ENCODE measurements around the gene POLDIP2. TPM values are rescaled to one million over a fixed set of nuclear protein-coding genes. Genes with fewer than 3 reads are reported as not detected.

Gene POLDIP2
- total RNA-seq, 2 experiments from 2014 or later, result 22.1 to 23.9 TPM

- no peaks in the 10 kb centered on the region for H3K9me3 Mint-ChIP-seq
- DNase-seq (no peak), ATAC-seq (ENCODE audit: poor library complexity) (peak; percentile 32)
- Histone ChIP-seq H3K4me3 (ENCODE audit: low read length) (no peak overlapping the region), H3K36me3 (ENCODE audit: insufficient read depth, low read length) (peaks cover 89% of the 10 kb centered on the region), H3K4me1 (ENCODE audit: insufficient read depth, low read length) (no peaks in the 10 kb centered on the region), H3K9me3 (ENCODE audit: control insufficient read depth in 1 of 2, insufficient read depth in 1 of 2, low read length in 2 of 2) (peaks cover 0 to 3% of the 10 kb centered on the region in 2 experiments), H3K27ac (ENCODE audit: low read depth in 1 of 2, low read length in 2 of 2) (no peak overlapping the region), H3K27me3 (ENCODE audit: control insufficient read depth in 1 of 2, insufficient read depth in 2 of 2, low read length in 2 of 2) (no peaks in the 10 kb centered on the region)
- H3K4me1 Mint-ChIP-seq (ENCODE audit: low read depth), result peaks cover 2% of the 10 kb centered on the region
- H3K4me3 Mint-ChIP-seq, result no peak overlapping the region
- POLR2A ChIA-PET, result interaction anchor here (0.8 kb wide), 1 partner anchor 14 kb away, joined by 3 read pairs; the partner anchor contains the start of gene POLDIP2
- no peaks in the 10 kb centered on the region for H3K27me3 Mint-ChIP-seq
- peaks cover 77% of the 10 kb centered on the region for H3K36me3 Mint-ChIP-seq (ENCODE audit: low read depth)
- no peak for TF ChIP-seq CTCF (IDR thresholded peaks at IDR 0.05)
- CTCF ChIA-PET, result no interaction called here
- peak overlapping the region; percentile 36 for H3K27ac Mint-ChIP-seq
- intact Hi-C loops (cut with DNase I, micrococcal nuclease), result no loop called here
Measured at GRCh38 chr17:28343491-28343932, 13.8 kb downstream of the POLDIP2 start.

- CTCF ChIA-PET, result no interaction called here
- no peaks in the 10 kb centered on the region for H3K9me3 Mint-ChIP-seq
- H3K36me3 Mint-ChIP-seq (ENCODE audit: low read depth), result peaks cover 67% of the 10 kb centered on the region
- H3K27ac ChIP-seq (ENCODE audit: low read depth in 1 of 2, low read length in 2 of 2), result no peak overlapping the region
- no peak overlapping the region for H3K4me3 Mint-ChIP-seq
- peaks cover 0 to 3% of the 10 kb centered on the region in 2 experiments for H3K9me3 ChIP-seq (ENCODE audit: control insufficient read depth in 1 of 2, insufficient read depth in 1 of 2, low read length in 2 of 2)
- ATAC-seq (ENCODE audit: poor library complexity) (no peak), DNase-seq (no peak)
- H3K4me3 ChIP-seq (ENCODE audit: low read length), result no peak overlapping the region
- POLR2A ChIA-PET, result no interaction called here
- intact Hi-C loops (cut with DNase I, micrococcal nuclease), result no loop called here
- H3K36me3 ChIP-seq (ENCODE audit: insufficient read depth, low read length), result peaks cover 81% of the 10 kb centered on the region
- no peak overlapping the region for H3K27ac Mint-ChIP-seq
- H3K27me3 ChIP-seq (ENCODE audit: control insufficient read depth in 1 of 2, insufficient read depth in 2 of 2, low read length in 2 of 2), result no peaks in the 10 kb centered on the region
- no peaks in the 10 kb centered on the region for H3K27me3 Mint-ChIP-seq
- H3K4me1 ChIP-seq (ENCODE audit: insufficient read depth, low read length), result peaks cover 1% of the 10 kb centered on the region
- H3K4me1 Mint-ChIP-seq (ENCODE audit: low read depth), result peaks cover 13% of the 10 kb centered on the region
- no peak for TF ChIP-seq CTCF (IDR thresholded peaks at IDR 0.05)
Measured at GRCh38 chr17:28342313-28342712, 15.0 kb downstream of the POLDIP2 start.

- TF ChIP-seq CTCF (IDR thresholded peaks at IDR 0.05), result no peak
- CTCF ChIA-PET, result no interaction called here
- ATAC-seq (ENCODE audit: poor library complexity) (no peak), DNase-seq (no peak)
- Histone ChIP-seq H3K27ac (ENCODE audit: low read depth in 1 of 2, low read length in 2 of 2) (no peak overlapping the region), H3K36me3 (ENCODE audit: insufficient read depth, low read length) (peaks cover 73% of the 10 kb centered on the region), H3K9me3 (ENCODE audit: control insufficient read depth in 1 of 2, insufficient read depth in 1 of 2, low read length in 2 of 2) (peaks cover 0 to 3% of the 10 kb centered on the region in 2 experiments), H3K4me1 (ENCODE audit: insufficient read depth, low read length) (peaks cover 7% of the 10 kb centered on the region), H3K27me3 (ENCODE audit: control insufficient read depth in 1 of 2, insufficient read depth in 2 of 2, low read length in 2 of 2) (no peaks in the 10 kb centered on the region), H3K4me3 (ENCODE audit: low read length) (no peak overlapping the region)
- intact Hi-C loops (cut with DNase I, micrococcal nuclease), result no loop called here
- H3K27ac Mint-ChIP-seq, result no peak overlapping the region
- peaks cover 59% of the 10 kb centered on the region for H3K36me3 Mint-ChIP-seq (ENCODE audit: low read depth)
- H3K27me3 Mint-ChIP-seq, result no peaks in the 10 kb centered on the region
- H3K9me3 Mint-ChIP-seq, result no peaks in the 10 kb centered on the region
- H3K4me3 Mint-ChIP-seq, result no peak overlapping the region
- POLR2A ChIA-PET, result no interaction called here
- peaks cover 21% of the 10 kb centered on the region for H3K4me1 Mint-ChIP-seq (ENCODE audit: low read depth)
Measured at GRCh38 chr17:28341516-28341915, 15.8 kb downstream of the POLDIP2 start.

Measured in CD4-positive, alpha-beta T cell (primary cell).